GM12878 (cell line): ENCODE data around the gene RPL38. TPM values are rescaled to one million over a fixed set of nuclear protein-coding genes. Genes with fewer than 3 reads are reported as not detected.

Experiments used
- CHD2 ChIP-seq: IDR thresholded peaks from 2 replicates; pipeline ENCODE4 v1.6.1; 2011; ENCODE audit warnings: low read depth, low read length, improper control_type of control experiment, borderline replicate concordance
- CREM ChIP-seq: IDR thresholded peaks from 2 replicates; pipeline ENCODE4 v1.6.1; 2014; ENCODE audit warnings: antibody characterized with exemption, low read depth
- EGR1 ChIP-seq, 2 experiments: IDR thresholded peaks; 1 replicate in 1 of 2; 2 replicates in 1 of 2; pipeline ENCODE4 v1.6.1; 2011 to 2012; ENCODE audit warnings: low read depth in 2 of 2, low read length in 2 of 2, borderline replicate concordance in 1 of 2, mild to moderate bottlenecking in 1 of 2, moderate library complexity in 1 of 2
- ESRRA ChIP-seq: IDR thresholded peaks from 2 replicates; pipeline ENCODE4 v1.6.1; 2012; ENCODE audit warnings: mild to moderate bottlenecking, low read length, improper control_type of control experiment
- IRF5 ChIP-seq: fragments of 450-650 bp; IDR thresholded peaks from 2 replicates; pipeline ENCODE4 v1.6.1; 2017; ENCODE audit warnings: borderline replicate concordance
- KLF5 ChIP-seq: fragments of 450-650 bp; IDR thresholded peaks from 2 replicates; pipeline ENCODE4 v1.6.1; 2014; ENCODE audit warnings: mild to moderate bottlenecking; ENCODE audit not compliant: partially characterized antibody
- MEF2A ChIP-seq: IDR thresholded peaks from 2 replicates; pipeline ENCODE4 v1.6.1; 2011; ENCODE audit warnings: low read depth, mild to moderate bottlenecking, low read length, moderate library complexity; ENCODE audit not compliant: insufficient read depth
- MXI1 ChIP-seq: fragments of 150-350 bp; IDR thresholded peaks from 2 replicates; pipeline ENCODE4 v1.6.1; 2011; ENCODE audit warnings: low read depth, mild to moderate bottlenecking, inconsistent platforms, low read length, improper control_type of control experiment
- MYB ChIP-seq: fragments of 150-350 bp; IDR thresholded peaks from 2 replicates; pipeline ENCODE4 v1.6.1; 2014; ENCODE audit warnings: mild to moderate bottlenecking, low read depth, low read length, borderline replicate concordance
- MYC ChIP-seq: IDR thresholded peaks from 2 replicates; pipeline ENCODE4 v1.6.1; 2011; ENCODE audit warnings: mild to moderate bottlenecking, low read length, moderate library complexity, inconsistent platforms; ENCODE audit not compliant: insufficient read depth, insufficient replicate concordance, insufficient read length, severe bottlenecking
- RCOR1 ChIP-seq: conservative IDR thresholded peaks from 2 replicates; pipeline ENCODE4 v1.6.1; 2012; ENCODE audit warnings: low read depth, low read length, improper control_type of control experiment
- SREBF2 ChIP-seq: IDR thresholded peaks from 2 replicates; pipeline ENCODE4 v1.6.1; 2012; ENCODE audit warnings: mild to moderate bottlenecking, low read length
- STAT1 ChIP-seq: fragments of 450-650 bp; conservative IDR thresholded peaks from 2 replicates; pipeline ENCODE4 v1.6.1; 2014; ENCODE audit warnings: antibody characterized with exemption, mild to moderate bottlenecking
- SUZ12 ChIP-seq: fragments of 200-600 bp; sonication (generic); IDR thresholded peaks from one replicate; pipeline ENCODE4 v1.6.1; 2018; ENCODE audit warnings: antibody characterized with exemption, mild to moderate bottlenecking; ENCODE audit not compliant: unreplicated experiment
- TAF1 ChIP-seq: IDR thresholded peaks from 2 replicates; pipeline ENCODE4 v1.6.1; 2011; ENCODE audit warnings: mild to moderate bottlenecking, low read depth, low read length, borderline replicate concordance
- TBL1XR1 ChIP-seq: IDR thresholded peaks from 2 replicates; pipeline ENCODE4 v1.6.1; 2012; ENCODE audit warnings: low read depth, low read length, improper control_type of control experiment
- WRNIP1 ChIP-seq: IDR thresholded peaks from 2 replicates; pipeline ENCODE4 v1.6.1; 2011; ENCODE audit warnings: low read depth, low read length, improper control_type of control experiment, borderline replicate concordance
- ZBTB4 ChIP-seq: fragments of 450-650 bp; formaldehyde crosslinking; IDR thresholded peaks from 2 replicates; pipeline ENCODE4 v1.4.0; 2022; ENCODE audit warnings: mild to moderate bottlenecking, moderate library complexity
- polyA plus RNA-seq, 11 experiments: library from polyadenylated mRNA; depleted of rRNA in 4 of 11; unstranded in 6 of 11; stranded (reverse) in 5 of 11; fragments of >200 nt; fragmentation: Nextera tagmentation in 4 of 11; fragmentation: Illumina TruSeq in 1 of 11; extraction: Ambion mirVana in 4 of 11; extraction: Trizol in 1 of 11; gene quantifications; 1 replicate in 1 of 11; 2 replicates in 10 of 11; pipeline versions ENCODE4 v1.2.1 to v1.2.3, GENCODE V29; 2011 to 2016; ENCODE audit warnings: inconsistent platforms in 2 of 11, missing spikeins in 2 of 11, low read depth in 1 of 11
- total RNA-seq, 4 experiments: library from RNA; depleted of rRNA in 3 of 4; stranded (reverse); fragments of >200 nt in 3 of 4; fragmentation: Illumina TruSeq in 1 of 4; extraction: Trizol in 1 of 4; gene quantifications; 2 replicates each; pipeline versions ENCODE4 v1.2.1 to v1.2.3, GENCODE V29; 2013 to 2021
- TF ChIP-seq, protein P1 (sequence below): IDR thresholded peaks from 2 replicates; pipeline ENCODE4 v1.6.1; 2012; ENCODE audit warnings: mild to moderate bottlenecking, low read depth, low read length
- TF ChIP-seq, protein P2 (sequence below): IDR thresholded peaks from 2 replicates; pipeline ENCODE4 v1.6.1; 2012; ENCODE audit warnings: low read length, inconsistent platforms

RPL38 gene
- total and polyA plus RNA-seq, 10 of the 15 experiments (the other 5 are each of a cell fraction or from before 2014, with no cell fraction given), result 1,318 to 4,938 (median 2,673) TPM

- TF ChIP-seq, protein P1, sequence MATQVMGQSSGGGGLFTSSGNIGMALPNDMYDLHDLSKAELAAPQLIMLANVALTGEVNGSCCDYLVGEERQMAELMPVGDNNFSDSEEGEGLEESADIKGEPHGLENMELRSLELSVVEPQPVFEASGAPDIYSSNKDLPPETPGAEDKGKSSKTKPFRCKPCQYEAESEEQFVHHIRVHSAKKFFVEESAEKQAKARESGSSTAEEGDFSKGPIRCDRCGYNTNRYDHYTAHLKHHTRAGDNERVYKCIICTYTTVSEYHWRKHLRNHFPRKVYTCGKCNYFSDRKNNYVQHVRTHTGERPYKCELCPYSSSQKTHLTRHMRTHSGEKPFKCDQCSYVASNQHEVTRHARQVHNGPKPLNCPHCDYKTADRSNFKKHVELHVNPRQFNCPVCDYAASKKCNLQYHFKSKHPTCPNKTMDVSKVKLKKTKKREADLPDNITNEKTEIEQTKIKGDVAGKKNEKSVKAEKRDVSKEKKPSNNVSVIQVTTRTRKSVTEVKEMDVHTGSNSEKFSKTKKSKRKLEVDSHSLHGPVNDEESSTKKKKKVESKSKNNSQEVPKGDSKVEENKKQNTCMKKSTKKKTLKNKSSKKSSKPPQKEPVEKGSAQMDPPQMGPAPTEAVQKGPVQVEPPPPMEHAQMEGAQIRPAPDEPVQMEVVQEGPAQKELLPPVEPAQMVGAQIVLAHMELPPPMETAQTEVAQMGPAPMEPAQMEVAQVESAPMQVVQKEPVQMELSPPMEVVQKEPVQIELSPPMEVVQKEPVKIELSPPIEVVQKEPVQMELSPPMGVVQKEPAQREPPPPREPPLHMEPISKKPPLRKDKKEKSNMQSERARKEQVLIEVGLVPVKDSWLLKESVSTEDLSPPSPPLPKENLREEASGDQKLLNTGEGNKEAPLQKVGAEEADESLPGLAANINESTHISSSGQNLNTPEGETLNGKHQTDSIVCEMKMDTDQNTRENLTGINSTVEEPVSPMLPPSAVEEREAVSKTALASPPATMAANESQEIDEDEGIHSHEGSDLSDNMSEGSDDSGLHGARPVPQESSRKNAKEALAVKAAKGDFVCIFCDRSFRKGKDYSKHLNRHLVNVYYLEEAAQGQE, result no peak
- no peak for TF ChIP-seq TAF1
- TF ChIP-seq MYB, result no peak
- TF ChIP-seq ESRRA, result no peak
- no peak for TF ChIP-seq RCOR1
- TF ChIP-seq, protein P2, sequence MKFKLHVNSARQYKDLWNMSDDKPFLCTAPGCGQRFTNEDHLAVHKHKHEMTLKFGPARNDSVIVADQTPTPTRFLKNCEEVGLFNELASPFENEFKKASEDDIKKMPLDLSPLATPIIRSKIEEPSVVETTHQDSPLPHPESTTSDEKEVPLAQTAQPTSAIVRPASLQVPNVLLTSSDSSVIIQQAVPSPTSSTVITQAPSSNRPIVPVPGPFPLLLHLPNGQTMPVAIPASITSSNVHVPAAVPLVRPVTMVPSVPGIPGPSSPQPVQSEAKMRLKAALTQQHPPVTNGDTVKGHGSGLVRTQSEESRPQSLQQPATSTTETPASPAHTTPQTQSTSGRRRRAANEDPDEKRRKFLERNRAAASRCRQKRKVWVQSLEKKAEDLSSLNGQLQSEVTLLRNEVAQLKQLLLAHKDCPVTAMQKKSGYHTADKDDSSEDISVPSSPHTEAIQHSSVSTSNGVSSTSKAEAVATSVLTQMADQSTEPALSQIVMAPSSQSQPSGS, result no peak
- TF ChIP-seq KLF5, result no peak
- no peak for TF ChIP-seq EGR1 (IDR thresholded peaks at IDR 0.05; ENCODE audit: borderline replicate concordance in 1 of 2, low read depth in 2 of 2, low read length in 2 of 2)
- TF ChIP-seq MEF2A, result no peak
- no peak for TF ChIP-seq IRF5
- TF ChIP-seq ZBTB4 (CRISPR knock-in tag), result no peak
- 0 out of 2 replicates have a peak, but pooled peaks have one; percentile 6 for TF ChIP-seq CREM
- TF ChIP-seq STAT1, result no peak
- TF ChIP-seq MYC, result no peak
- TF ChIP-seq CHD2, result no peak
- no peak for TF ChIP-seq TBL1XR1
- TF ChIP-seq SREBF2, result no peak
- TF ChIP-seq WRNIP1, result no peak
- TF ChIP-seq MXI1, result no peak
- no peak for TF ChIP-seq SUZ12
Observed at GRCh38 chr17:74212913-74213791, 9.7 kb downstream of the RPL38 start, which contains the start of gene TTYH2 (continued).
